Fibroblast of the aortic adventitia (primary cell): ENCODE data around the gene CDH23. TPM values are rescaled to one million over a fixed set of nuclear protein-coding genes. Genes with fewer than 3 reads are reported as not detected.

Experiments
- DNase-seq: peaks from one replicate; pipeline ENCODE4 v3.0.0-alpha.2; 2010; ENCODE audit warnings: low read depth
- H3K4me3 ChIP-seq: 2 replicates; pipeline ENCODE4 v1.5.1; 2011; ENCODE audit warnings: low read depth, mild to moderate bottlenecking, control low read depth, low read length, moderate library complexity
- CTCF ChIP-seq: IDR thresholded peaks from 2 replicates; pipeline ENCODE4 v1.5.1; 2011; ENCODE audit warnings: mild to moderate bottlenecking, low read length, control low read depth, inconsistent platforms; ENCODE audit not compliant: insufficient read depth
- total RNA-seq: library from RNA; depleted of rRNA; stranded (reverse); fragments of >200 nt; gene quantifications from 2 replicates; pipeline ENCODE4 v1.2.3, GENCODE V29; 2012; ENCODE audit warnings: low replicate concordance

Gene CDH23
- total RNA-seq, 1 donor, result 0.27 TPM

- TF ChIP-seq CTCF, result no peak
- no peak for DNase-seq
- H3K4me3 ChIP-seq, result no peak overlapping the region
Observed at GRCh38 chr10:71685554-71686232, 289.0 kb downstream of the CDH23 start.

- DNase-seq, result no peak
Observed at GRCh38 chr10:71687077-71687476, 290.4 kb downstream of the CDH23 start.

GRCh38 chr10:71687480-71687879 lies 290.8 kb downstream of the CDH23 start:
- H3K4me3 ChIP-seq, result no peak overlapping the region
- TF ChIP-seq CTCF, result no peak
- no peak for DNase-seq

More at GRCh38 chr10:71687077-71687476, 290.4 kb downstream of the CDH23 start:
- TF ChIP-seq CTCF, result no peak
- no peak overlapping the region for H3K4me3 ChIP-seq

- no peak overlapping the region for H3K4me3 ChIP-seq
- TF ChIP-seq CTCF, result no peak
- no peak for DNase-seq
Observed at GRCh38 chr10:71688256-71688655, 291.5 kb downstream of the CDH23 start.

GRCh38 chr10:71690094-71690720 lies 293.5 kb downstream of the CDH23 start:
- no peak for TF ChIP-seq CTCF
- H3K4me3 ChIP-seq, result no peak overlapping the region
- no peak for DNase-seq

- H3K4me3 ChIP-seq, result no peak overlapping the region
- no peak for DNase-seq
- no peak for TF ChIP-seq CTCF
Observed at GRCh38 chr10:71691405-71691804, 294.7 kb downstream of the CDH23 start.
